AG20443 (cell line): ENCODE data around the gene SCN1B.
"Not testable (repeated sequence)": the region's sequence is repeated elsewhere in the genome, so short reads cannot be mapped to it uniquely, and the experiment has no call there.

Experiments used
- DNase-seq: peaks from one replicate; pipeline ENCODE4 v3.0.0; 2012; ENCODE audit warnings: low spot score, mixed read lengths

The SCN1B gene

DNA sequence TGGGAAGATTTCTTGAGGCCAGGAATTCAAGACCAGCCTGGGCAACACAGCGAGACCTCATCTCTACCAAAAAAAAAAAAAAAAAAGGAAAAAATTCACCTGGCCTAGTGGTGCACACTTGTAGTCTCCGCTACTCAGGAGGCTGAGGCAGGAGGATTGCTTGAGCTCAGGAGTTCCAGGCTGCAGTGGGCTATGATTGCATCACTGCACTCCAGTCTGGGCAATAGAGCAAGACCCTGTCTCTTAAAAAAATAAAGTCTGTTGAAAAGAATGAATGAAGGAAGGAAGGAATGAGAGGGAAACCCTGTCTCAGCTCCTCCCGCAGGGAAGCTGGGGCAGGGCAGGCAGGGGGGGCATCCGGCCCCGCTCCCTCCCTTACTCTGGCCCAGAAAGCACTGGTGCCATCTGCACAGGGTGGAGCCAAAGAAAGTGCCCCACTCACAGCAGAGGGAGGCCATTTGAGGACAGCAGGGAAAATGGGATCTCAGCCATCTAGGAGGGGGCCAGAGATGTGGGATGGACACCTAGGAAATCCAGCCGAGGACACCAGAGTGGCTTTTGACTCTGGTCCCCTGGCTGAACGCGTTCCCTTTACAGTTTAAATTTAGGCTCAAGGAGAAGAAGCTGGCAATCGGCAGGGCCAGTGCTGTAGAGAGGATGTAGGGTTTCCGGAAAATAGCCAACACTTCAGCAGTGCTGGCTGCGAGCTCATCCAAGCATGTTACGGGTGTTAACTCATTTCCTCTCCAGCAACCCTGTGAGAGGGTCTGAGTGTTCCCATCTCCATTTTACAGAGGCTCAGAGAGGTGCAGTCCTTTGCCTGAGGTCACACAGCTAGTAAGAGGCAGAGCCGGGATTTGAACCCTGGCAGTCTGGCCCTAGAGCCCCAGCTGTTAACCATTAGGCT, 7.7 kb downstream of the SCN1B start:
- DNase-seq: peak; percentile 58

DNA sequence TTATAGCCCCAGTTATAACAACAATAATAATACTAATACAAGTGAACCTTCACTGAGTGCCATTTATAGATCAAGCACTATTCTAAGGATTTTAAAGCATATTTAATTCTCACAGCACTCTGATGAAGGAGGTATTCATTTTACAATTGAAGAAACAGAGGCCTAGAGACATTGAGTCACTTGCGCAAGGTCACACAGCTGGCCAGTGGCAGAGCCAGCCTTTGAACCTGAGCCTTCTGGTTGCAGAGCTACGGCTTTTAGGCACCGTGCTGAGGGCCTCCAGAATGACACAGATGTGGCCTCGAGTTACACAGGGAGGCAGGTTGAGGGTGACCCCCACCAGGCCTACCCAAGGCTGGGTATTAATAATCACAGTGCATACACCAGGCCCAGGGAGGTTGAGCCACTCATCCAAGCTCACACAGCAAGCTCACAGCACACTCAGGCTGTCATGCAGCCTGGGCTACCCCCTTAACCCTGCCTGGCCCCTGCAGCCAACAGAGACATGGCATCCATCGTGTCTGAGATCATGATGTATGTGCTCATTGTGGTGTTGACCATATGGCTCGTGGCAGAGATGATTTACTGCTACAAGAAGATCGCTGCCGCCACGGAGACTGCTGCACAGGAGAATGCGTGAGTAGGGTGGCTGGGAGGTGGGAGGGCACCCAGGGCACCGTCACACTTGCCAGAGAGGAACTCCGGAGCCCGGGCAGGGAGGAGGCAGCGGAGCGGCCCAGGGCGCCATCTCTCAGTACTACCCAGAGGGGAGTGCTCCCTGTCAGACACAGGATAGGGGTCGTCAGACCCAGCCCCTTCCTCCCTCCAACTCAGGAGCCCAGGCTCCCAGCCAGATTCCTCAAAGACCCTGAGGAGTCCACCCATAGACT, 8.6 kb downstream of the SCN1B start:
- no peak for DNase-seq

DNA sequence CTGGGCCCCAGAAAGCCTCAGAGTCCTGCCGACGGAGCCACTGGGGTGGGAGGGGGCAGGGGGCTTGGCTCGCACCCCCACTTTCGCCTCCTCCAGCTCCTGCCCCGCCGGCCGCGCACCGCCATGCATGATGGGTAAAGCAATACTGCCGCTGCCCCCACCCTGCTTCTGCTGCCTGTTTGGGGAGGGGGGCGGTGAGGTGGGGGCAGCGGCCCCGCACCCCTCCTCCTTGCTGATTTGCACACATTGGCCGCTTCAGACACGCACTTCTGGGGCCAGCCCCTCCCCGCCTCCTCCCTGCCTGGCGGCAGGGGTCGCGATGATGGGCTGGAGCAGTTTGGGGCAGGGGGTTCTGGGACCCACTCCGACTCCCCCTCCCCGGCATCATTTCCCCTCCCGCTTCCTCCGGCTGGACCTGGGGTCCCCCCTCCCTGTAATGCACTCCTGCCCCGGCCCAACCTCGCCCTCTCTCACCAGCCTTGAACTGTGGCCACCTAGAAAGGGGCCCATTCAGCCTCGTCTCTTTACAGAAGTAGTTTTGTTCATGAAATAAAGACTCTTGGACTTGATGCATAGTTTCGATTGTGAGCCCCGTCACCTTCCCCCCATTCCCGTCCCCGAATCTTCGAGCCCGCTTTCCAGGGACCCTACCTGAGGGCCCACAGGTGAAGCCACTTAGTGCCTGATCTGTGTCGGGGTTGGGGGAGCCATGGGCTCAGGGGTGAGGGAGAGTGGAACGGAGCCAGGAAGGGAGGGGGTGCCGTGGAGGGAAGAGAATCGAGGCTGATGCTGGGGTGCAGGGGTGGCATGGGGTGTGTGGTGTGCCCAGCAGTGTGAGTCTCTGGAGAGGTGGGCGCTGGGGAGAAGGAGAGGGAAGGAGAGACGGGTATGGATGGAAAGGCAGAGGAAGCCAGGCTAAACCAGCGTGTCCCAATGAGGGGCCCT, 9.9 kb downstream of the SCN1B start:
- DNase-seq: no peak

DNA sequence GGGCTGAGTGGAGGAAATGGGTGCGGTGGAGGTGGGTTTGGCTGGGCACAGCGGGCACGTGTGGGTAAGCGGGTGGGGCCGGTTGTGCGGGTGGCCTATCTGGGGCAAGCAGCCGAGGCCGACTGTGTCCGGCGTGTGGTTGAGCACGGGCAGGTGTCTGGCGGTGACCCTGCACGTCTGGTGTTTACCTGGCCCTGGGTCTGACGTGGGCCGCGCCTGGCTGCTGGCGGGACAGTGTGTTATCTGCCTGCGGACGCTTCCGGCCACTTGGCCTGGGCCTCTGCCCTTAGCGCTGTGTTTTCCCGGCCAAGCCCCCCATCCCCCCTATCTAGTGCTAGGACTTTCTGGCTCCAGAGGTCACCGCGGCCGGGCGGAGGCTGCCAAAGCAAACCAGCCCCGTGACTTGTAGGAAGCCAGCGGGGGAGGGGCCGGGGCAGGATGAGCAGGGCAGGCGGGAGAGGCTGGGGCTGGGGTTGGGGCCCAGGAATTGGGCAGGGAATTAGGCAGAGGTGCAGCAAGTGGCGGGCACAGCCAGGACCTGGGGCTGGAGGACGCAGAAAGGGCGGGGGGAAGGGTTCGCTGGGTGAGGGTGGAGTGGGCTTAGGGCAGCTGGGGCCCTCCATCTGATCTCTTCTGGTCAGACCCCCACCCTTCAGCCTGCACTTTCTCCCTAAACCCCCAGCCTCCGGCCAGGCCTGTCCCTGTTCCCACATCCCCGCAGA, 10.7 kb downstream of the SCN1B start:
- no peak for DNase-seq

DNA sequence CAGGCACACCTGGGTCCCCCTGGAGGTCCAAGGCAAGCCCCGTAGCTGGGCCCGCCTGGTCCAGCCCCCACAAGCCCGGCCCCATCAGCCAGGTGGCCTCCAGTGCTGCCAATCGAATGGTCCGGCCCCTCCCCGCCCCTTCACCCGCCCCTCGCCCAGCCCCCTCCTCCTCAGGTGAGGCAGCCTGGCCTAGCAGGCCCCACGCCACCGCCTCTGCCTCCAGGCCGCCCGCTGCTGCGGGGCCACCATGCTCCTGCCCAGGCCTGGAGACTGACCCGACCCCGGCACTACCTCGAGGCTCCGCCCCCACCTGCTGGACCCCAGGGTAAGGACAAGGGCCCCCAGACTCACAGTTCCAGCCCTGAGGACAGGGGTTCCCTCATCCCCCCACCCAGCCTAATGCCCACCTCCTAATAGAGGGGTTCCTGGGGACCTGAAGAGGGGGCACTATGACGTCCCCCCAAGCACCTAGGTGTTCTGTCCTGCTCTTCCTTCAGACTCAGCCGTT, 11.3 kb downstream of the SCN1B start, which contains the start of gene HPN:
HPN (plus strand) TSS at position 174 of the 508 bp plus-strand sequence. CDS start 786 bp downstream, outside the sequence.
- no peak for DNase-seq

DNA sequence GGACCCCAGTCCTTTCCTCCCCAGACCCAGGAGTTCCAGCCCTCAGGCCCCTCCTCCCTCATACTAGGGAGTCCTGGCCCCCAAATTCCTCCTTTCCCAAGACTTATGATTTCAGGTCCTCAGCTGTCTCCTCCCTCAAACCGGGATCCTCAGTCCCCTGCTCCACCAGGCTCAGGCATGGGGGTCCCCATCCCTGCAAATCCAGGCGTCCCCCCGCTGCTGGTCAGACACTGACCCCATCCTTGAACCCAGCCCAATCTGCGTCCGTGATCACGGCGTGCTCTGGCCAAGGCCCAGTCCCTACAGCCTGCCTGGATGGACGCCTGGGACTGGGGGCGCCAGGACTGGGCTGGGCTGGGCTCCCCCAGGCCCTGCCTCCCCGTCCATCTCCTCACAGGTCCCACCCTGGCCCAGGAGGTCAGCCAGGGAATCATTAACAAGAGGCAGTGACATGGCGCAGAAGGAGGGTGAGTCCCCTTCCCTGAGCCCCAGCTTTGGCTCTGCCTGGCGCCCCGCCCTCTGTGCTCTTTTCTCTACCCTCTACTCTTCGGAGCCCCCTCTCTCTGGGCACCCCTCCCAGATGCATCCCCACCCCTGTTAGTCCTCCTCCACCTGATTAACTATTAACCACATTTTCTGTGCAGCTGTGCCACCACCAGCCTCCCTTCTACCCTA, 11.9 kb downstream of the SCN1B start:
- DNase-seq: no peak

- no peak for DNase-seq
These were observed 12.8 kb downstream of the SCN1B start for GRCh38 chr19:35042954-35043604.

DNA sequence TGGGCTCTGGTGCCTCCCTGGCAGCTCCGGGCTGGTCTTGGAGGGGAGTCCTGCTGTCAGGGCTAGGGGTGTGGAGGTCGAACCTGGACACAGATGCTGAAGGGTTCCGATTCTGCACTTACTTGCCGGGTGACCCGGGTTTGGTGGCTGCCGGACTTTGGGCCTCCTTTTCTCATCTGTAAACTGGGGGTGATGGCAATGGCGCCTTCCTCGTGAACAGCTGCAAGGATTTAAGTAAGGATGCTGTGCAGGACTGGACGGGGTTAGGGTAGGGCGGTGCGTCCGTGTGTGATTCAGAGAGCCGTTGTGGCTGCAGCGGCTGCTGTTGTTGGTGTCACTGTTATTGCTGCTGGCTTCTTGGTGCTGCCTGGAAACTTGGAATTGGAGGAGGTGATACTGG, 13.6 kb downstream of the SCN1B start:
- DNase-seq: no peak

GRCh38 chr19:35044317-35045117, 14.2 kb downstream of the SCN1B start:
- peak; percentile 84 for DNase-seq

- peak; percentile 78 for DNase-seq
These were observed 15.5 kb downstream of the SCN1B start for GRCh38 chr19:35045667-35046300.

DNA sequence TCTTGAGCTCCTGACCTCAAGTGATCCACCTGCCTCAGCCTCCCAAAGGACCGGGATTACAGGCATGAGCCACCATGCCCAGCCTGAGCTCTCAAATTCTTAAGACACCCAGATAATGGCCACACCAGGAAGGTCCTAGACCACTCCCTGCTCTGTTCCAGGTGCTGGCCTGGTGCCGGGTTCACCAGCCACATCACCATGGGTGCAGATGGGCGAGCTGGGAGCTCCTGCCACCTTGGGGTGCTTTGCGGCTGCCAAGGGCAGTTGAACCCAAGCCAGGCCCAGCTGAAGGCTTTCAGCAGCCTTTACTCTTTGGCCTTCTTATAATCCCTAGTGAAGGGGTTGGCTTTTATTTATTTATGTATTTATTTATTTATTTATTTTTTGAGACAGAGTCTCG, 16.2 kb downstream of the SCN1B start:
- DNase-seq: no peak

- DNase-seq: no peak
These were observed 18.7 kb downstream of the SCN1B start for GRCh38 chr19:35048911-35049411.

DNA sequence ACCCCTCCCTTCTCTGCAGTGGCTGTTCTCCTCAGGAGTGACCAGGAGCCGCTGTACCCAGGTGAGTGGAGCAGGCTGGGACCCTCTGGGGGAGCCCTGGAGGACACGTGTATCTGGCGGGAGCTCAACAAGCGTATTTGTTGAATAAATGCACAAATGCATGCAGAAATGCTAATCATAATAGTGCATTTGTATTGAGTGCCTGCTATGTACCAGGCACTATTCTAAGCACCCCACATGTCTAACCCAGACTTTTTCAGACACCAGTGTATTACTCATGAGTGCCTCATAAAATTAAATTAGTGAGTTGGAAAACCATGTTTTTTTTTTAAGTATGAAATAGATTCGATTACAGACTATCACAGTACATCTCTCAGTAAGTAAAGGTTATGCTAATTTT, 19.2 kb downstream of the SCN1B start:
- no peak for DNase-seq

GRCh38 chr19:35050662-35051061, 20.4 kb downstream of the SCN1B start:
- DNase-seq: not testable (repeated sequence)

GRCh38 chr19:35051268-35051667, 21.0 kb downstream of the SCN1B start:
- not testable (repeated sequence) for DNase-seq

- no peak for DNase-seq
These were observed 21.5 kb downstream of the SCN1B start for GRCh38 chr19:35051796-35052195.

DNA sequence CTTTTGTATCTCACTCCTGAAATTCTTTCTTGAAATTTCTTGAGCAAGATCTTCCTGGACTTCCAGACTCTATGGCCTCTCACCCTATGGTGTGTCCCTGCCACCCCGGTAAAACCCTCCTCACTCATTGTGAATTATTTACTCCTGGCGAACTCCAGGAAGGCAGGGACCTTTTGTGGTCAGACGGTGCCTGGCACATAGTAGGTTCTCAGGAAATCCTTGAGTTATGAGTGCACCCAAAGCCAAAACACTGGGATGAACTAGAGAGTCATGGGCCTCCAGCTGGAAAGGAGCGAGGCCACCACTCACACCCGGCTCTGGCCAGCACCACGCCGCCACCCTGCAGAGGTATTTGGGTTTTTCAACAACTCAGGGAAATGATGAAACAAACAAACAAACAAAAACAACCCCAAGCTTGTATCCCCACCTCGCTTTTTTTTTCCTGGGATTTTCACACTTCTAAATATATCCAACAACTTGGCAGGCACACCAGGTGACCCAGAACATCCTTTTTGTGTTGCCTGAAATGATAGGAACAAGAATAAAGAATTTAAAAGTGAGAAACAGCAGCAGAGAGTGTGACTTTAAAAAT, 22.4 kb downstream of the SCN1B start:
- no peak for DNase-seq
